ENCODE data around the gene MED13L.

GRCh38 chr12:116135209-116135930 is 142.1 kb downstream of the MED13L start:
- no peak for TF ChIP-seq EZH2 (IDR thresholded peaks at IDR 0.05; ENCODE audit: low read length)
- TF ChIP-seq CTCF (optimal IDR thresholded peaks at IDR 0.05 in 1 of 3, IDR thresholded peaks at IDR 0.05 in 1 of 3, conservative IDR thresholded peaks at IDR 0.05 in 1 of 3; ENCODE audit: extremely low read depth in 1 of 3, insufficient read depth in 2 of 3, low read length in 3 of 3) = no peak

Data from keratinocyte (primary cell).